GM23248 (cell line): ENCODE results near the gene FBH1.

Source experiments
- EZH2 ChIP-seq: fragments of 200-600 bp; sonication (generic); IDR thresholded peaks from 2 replicates; pipeline ENCODE4 v1.6.1; 2018; ENCODE audit warnings: antibody characterized with exemption, mild to moderate bottlenecking; ENCODE audit not compliant: insufficient read depth, poor library complexity, severe bottlenecking
- EZH2phosphoT487 ChIP-seq: fragments of 200-600 bp; sonication (generic); IDR thresholded peaks from 2 replicates; pipeline ENCODE4 v1.6.1; 2018; ENCODE audit warnings: antibody characterized with exemption, moderate library complexity, mild to moderate bottlenecking, low read depth; ENCODE audit not compliant: insufficient read depth

DNA sequence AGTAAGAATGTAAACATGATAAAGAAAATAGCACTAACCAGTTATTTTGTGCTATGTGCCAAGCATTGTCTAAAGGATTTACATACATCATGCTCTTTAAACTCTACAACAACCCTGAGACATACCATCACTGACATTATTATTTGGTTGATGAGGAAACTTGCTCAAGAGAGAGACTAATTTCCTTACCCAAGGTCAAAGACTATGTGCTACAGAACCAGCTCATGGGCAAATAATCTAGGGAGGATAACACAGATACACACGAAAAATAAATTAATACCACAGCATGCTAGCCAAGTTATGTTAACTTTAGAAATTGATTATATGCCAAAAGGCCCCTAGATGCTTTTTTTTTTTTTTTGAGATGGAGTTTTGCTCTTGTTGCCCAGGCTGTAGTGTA is 3.0 kb upstream of the FBH1 start:
- TF ChIP-seq EZH2phosphoT487 (no peak), EZH2 (no peak)
